Breast epithelium (tissue), 3 donors: ENCODE data around the gene GPATCH8.

Source experiments
- POLR2A ChIP-seq: fragments of 450-650 bp; IDR thresholded peaks from one replicate; pipeline ENCODE4 v1.6.1; 2016; ENCODE audit warnings: antibody characterized with exemption, mild to moderate bottlenecking, moderate library complexity
- POLR2AphosphoS5 ChIP-seq, 3 donors: sonication (generic); formaldehyde crosslinking; IDR thresholded peaks; one replicate each; pipeline ENCODE4 v1.6.1; 2017; ENCODE audit warnings: antibody characterized with exemption in 3 of 3

GRCh38 chr17:44384823-44385286 lies 118.4 kb downstream of the GPATCH8 start:
- TF ChIP-seq POLR2A: no peak
- TF ChIP-seq POLR2AphosphoS5 (IDR thresholded peaks at IDR 0.05): no peak
